Endodermal cell (in vitro differentiated cells): ENCODE measurements around the gene METRN. TPM values are rescaled to one million over a fixed set of nuclear protein-coding genes. Genes with fewer than 3 reads are reported as not detected.

Experiments
- DNase-seq: peaks from one replicate; pipeline ENCODE4 v3.0.0-alpha.2; 2017
- H3K27ac ChIP-seq: 2 replicates; pipeline ENCODE4 v1.5.1; 2013; ENCODE audit warnings: mild to moderate bottlenecking, low read depth, low read length, moderate library complexity
- H3K27me3 ChIP-seq: 2 replicates; pipeline ENCODE4 v1.6.1; 2013; ENCODE audit warnings: mild to moderate bottlenecking, low read length, moderate library complexity; ENCODE audit not compliant: insufficient read depth, control insufficient read depth, poor library complexity, severe bottlenecking
- H3K36me3 ChIP-seq: 2 replicates; pipeline ENCODE4 v1.7.0; 2013; ENCODE audit warnings: mild to moderate bottlenecking, low read length, moderate library complexity; ENCODE audit not compliant: control insufficient read depth, insufficient read depth
- H3K4me1 ChIP-seq: one replicate; pipeline ENCODE4 v1.7.0; 2013; ENCODE audit warnings: low read length; ENCODE audit not compliant: control insufficient read depth, insufficient read depth
- H3K4me3 ChIP-seq: 2 replicates; pipeline ENCODE4 v1.5.1; 2013; ENCODE audit warnings: mild to moderate bottlenecking, low read length, moderate library complexity
- H3K9ac ChIP-seq: 2 replicates; pipeline ENCODE4 v1.6.1; 2013; ENCODE audit warnings: mild to moderate bottlenecking, low read length, moderate library complexity; ENCODE audit not compliant: poor library complexity, severe bottlenecking; ENCODE audit errors: extremely low read depth
- H3K9me3 ChIP-seq: 2 replicates; pipeline ENCODE4 v1.6.1; 2013; ENCODE audit warnings: mild to moderate bottlenecking, low read length, moderate library complexity; ENCODE audit not compliant: control insufficient read depth
- H3K27ac Mint-ChIP-seq: 2 replicates; pipeline ENCODE4 v1.8.0; 2020; ENCODE audit warnings: mixed read lengths
- H3K27me3 Mint-ChIP-seq: 2 replicates; pipeline ENCODE4 v1.8.0; 2021; ENCODE audit warnings: mild to moderate bottlenecking, mixed read lengths; ENCODE audit not compliant: insufficient read depth
- H3K36me3 Mint-ChIP-seq: 2 replicates; pipeline ENCODE4 v1.8.0; 2020; ENCODE audit warnings: low read depth, mixed read lengths
- H3K4me1 Mint-ChIP-seq: 2 replicates; pipeline ENCODE4 v1.8.0; 2020; ENCODE audit warnings: mixed read lengths
- H3K4me3 Mint-ChIP-seq: 2 replicates; pipeline ENCODE4 v1.8.0; 2020; ENCODE audit warnings: mild to moderate bottlenecking, moderate library complexity, mixed read lengths
- H3K9me3 Mint-ChIP-seq: 2 replicates; pipeline ENCODE4 v1.8.0; 2020; ENCODE audit warnings: mild to moderate bottlenecking, mixed read lengths
- whole genome bisulfite sequencing, 2 experiments: methylation state at CpG; one replicate each; pipeline versions ENCODE4 v1.1.5 to v1.1.7; 2013; ENCODE audit warnings: missing lambda C conversion rate in 2 of 2, mixed read lengths in 1 of 2; ENCODE audit not compliant: insufficient coverage in 1 of 2, insufficient read length in 1 of 2; 5-methylcytosine and 5-hydroxymethylcytosine counted together
- total RNA-seq, 2 donors: library from RNA; stranded (reverse); fragmentation: NEBNext Ultra II Directional in 1 of 2; extraction: Animal tissue kit (Norgen Biotek cat#: 25700) in 1 of 2; gene quantifications; 2 replicates in 1 of 2; 3 replicates in 1 of 2; pipeline ENCODE4 v1.2.1, GENCODE V29; 2021
- TF ChIP-seq, protein P1 (sequence below): fragments of 200-600 bp; sonication (generic); conservative IDR thresholded peaks from 2 replicates; pipeline ENCODE4 v1.5.0; 2021; ENCODE audit warnings: antibody characterized with exemption, mild to moderate bottlenecking

Gene METRN
- total RNA-seq, 2 donors from 2014 or later = 33.4 to 38.5 TPM

DNA sequence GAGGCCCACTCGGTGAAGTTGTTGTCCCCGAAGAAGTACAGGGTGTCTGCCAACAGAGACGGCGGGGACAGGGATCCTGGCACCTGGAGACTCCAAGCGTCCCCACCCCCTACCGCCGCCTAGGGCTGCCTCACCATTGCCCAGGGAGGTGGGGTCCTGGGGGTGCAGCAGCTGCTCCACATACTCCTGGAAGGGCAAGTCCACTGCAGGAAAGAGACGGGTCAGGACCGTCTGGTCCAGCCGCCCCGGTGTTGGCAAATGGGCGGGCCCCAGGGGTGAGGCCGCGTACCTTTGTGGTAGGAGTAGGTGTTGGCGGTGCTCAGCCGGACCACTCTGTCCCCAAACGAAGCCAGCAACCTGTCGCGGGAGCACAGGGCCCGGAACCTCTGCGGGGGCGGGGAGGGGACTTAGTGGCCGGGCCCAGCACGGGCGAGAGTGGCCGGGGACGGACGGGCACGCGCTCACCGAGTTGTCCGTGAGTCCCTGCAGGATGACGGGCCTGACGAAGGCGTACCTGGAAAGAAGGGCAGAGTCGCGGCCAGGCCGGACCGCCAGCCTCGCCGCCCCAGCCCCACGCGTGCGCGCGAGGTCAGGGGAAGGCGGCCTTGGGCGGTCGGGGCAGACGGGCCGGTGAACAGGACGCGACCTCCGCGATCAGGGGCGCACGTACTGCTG, 31.4 kb upstream of the METRN start:
- peaks cover 36% of the 10 kb centered on the region for H3K36me3 ChIP-seq
- no peaks in the 10 kb centered on the region for H3K27me3 ChIP-seq
- Mint-ChIP-seq H3K36me3 (peaks cover 36% of the 10 kb centered on the region), H3K4me3 (peak overlapping the region; percentile 73), H3K27me3 (no peaks in the 10 kb centered on the region), H3K9me3 (no peaks in the 10 kb centered on the region), H3K4me1 (peaks cover 17% of the 10 kb centered on the region), H3K27ac (peak overlapping the region; percentile 84)
- H3K4me1 ChIP-seq = peaks cover 18% of the 10 kb centered on the region
- H3K9me3 ChIP-seq = no peaks in the 10 kb centered on the region
- H3K4me3 ChIP-seq = peak overlapping the region; percentile 76
- TF ChIP-seq, protein P1, sequence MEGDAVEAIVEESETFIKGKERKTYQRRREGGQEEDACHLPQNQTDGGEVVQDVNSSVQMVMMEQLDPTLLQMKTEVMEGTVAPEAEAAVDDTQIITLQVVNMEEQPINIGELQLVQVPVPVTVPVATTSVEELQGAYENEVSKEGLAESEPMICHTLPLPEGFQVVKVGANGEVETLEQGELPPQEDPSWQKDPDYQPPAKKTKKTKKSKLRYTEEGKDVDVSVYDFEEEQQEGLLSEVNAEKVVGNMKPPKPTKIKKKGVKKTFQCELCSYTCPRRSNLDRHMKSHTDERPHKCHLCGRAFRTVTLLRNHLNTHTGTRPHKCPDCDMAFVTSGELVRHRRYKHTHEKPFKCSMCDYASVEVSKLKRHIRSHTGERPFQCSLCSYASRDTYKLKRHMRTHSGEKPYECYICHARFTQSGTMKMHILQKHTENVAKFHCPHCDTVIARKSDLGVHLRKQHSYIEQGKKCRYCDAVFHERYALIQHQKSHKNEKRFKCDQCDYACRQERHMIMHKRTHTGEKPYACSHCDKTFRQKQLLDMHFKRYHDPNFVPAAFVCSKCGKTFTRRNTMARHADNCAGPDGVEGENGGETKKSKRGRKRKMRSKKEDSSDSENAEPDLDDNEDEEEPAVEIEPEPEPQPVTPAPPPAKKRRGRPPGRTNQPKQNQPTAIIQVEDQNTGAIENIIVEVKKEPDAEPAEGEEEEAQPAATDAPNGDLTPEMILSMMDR = no peak
- H3K27ac ChIP-seq = no peak overlapping the region
- WGBS, 2 experiments = 17 to 18% methylated on average over 44 to 57 of the region's 57 CpGs
- DNase-seq = peak; percentile 63
- peak overlapping the region; percentile 55 for H3K9ac ChIP-seq

DNA sequence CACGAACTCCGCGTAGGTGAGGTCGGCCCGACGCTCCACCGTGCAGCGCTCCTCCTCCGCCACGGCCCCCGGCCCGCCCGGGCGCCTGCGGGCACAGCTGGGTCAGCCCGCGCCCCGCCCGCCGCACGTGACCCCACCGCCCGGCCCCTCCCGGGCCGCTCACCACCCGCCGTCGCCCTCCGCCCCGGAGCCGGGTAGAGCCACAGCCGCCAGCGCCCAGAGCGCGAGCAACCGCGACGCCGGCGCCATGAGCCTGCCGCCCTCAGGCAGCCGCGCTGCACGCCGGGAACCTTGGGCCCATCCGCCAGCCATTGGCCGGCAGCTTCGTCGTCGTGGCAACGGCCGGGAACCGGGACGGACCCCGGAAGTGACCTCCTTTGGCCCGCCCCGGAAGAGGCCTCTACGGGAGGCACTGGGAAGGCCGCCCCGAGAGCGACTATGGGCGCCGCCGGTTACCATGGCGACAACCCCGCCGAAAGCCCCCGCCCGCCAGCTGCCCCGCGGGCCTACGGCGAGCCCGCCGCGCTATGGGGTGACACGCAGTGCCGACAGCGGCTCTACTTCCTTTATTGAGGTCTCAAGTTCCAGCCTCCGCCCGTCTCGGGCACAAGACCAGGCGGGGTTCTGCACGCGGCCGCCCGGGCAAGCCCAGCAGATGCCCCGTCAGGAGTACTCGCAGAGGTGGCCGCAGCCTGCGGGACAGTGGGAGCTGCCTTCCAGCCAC, 30.7 kb upstream of the METRN start, which contains the start of gene JMJD8:
TSS of gene JMJD8 (minus strand) at position 264 of the 724 bp plus-strand sequence. CDS start at position 249, 15 bp downstream.
- peak within 1 kb of the TSS; percentile 73 for H3K4me3 Mint-ChIP-seq
- TF ChIP-seq, protein P1 = no peak
- Histone ChIP-seq H3K4me3 (peak within 1 kb of the TSS; percentile 76), H3K27me3 (no peaks in the 10 kb centered on the region), H3K27ac (peak within 1 kb of the TSS; percentile 73), H3K4me1 (peaks cover 19% of the 10 kb centered on the region), H3K9ac (peak within 1 kb of the TSS; percentile 55), H3K36me3 (peaks cover 36% of the 10 kb centered on the region), H3K9me3 (no peaks in the 10 kb centered on the region)
- peaks cover 36% of the 10 kb centered on the region for H3K36me3 Mint-ChIP-seq
- peak; percentile 98 for DNase-seq
- peaks cover 17% of the 10 kb centered on the region for H3K4me1 Mint-ChIP-seq
- no peaks in the 10 kb centered on the region for H3K9me3 Mint-ChIP-seq
- WGBS, 2 experiments = 12 to 16% methylated on average over 53 to 91 of the region's 91 CpGs
- H3K27me3 Mint-ChIP-seq = no peaks in the 10 kb centered on the region
- H3K27ac Mint-ChIP-seq = peak within 1 kb of the TSS; percentile 84

DNA sequence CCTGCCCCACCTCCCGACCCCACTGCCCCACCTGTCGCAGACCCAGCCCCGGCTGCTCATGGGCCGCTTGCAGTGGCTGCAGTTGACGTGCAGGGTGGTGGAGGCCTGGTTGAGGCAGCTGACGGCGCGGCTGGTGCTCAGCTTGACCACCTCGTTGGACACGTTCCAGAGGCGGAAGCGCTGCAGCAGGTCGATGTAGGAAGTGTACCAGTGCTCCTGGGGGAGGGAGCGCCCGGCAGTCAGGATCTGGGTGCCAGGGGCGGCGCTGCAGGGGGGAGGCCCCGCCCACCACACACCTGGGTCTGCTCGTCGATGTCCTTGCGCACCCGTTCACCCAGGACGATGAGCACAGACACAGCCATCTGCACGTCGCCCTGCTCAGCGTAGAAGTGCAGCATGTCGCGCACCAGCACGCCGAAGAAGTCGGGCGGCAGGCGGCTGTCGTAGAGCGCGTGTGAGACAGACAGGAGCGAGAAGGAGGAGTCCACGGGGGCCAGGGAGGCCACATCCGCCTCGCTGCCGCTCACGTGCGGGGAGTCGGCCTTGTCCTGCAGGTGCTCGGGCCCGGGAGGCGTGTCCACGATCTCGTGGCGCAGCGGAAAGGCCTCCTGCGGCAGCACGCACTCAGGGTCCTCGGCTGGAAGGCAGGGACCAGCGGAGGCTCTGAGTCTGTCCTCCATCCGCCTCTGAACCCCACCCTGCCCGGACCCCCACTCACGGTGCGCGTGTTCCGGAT, 29.8 kb upstream of the METRN start:
- Histone ChIP-seq H3K4me3 (no peak overlapping the region), H3K27me3 (no peaks in the 10 kb centered on the region), H3K4me1 (peaks cover 23% of the 10 kb centered on the region), H3K36me3 (peaks cover 36% of the 10 kb centered on the region), H3K27ac (no peak overlapping the region), H3K9ac (no peak overlapping the region), H3K9me3 (no peaks in the 10 kb centered on the region)
- 96% methylated on average over 56 to 61 of the region's 61 CpGs for WGBS, 2 experiments
- TF ChIP-seq, protein P1 = no peak
- Mint-ChIP-seq H3K9me3 (no peaks in the 10 kb centered on the region), H3K4me3 (no peak overlapping the region), H3K27ac (no peak overlapping the region), H3K27me3 (no peaks in the 10 kb centered on the region), H3K4me1 (peaks cover 17% of the 10 kb centered on the region), H3K36me3 (peaks cover 36% of the 10 kb centered on the region)
- DNase-seq = no peak
